HCT116 (cell line): ENCODE results near the gene UBXN2A. TPM values are rescaled to one million over a fixed set of nuclear protein-coding genes. Genes with fewer than 3 reads are reported as not detected.

Source experiments
- ATAC-seq: fragments of 200-7000 bp; cut with Tn5 transposase; 2 replicates; pipeline ENCODE4 v1.9.1; 2020; ENCODE audit warnings: mild to moderate bottlenecking, moderate library complexity
- BruUV-seq: library from RNA; stranded (reverse); fragments of 400-500 nt; replicated peaks from 2 replicates; lab custom pipeline; 2021; lab: Mats Ljungman, UMichigan
- CTCF ChIA-PET: fragments of 300-600 bp; sonication (Branson Sonifier 250); formaldehyde crosslinking; loops from one replicate; lab custom pipeline; 2021; ENCODE audit warnings: antibody characterized with exemption; lab: Charles Lee
- POLR2A ChIA-PET: fragments of 300-600, 350-600 bp; sonication (Branson Sonifier 250); formaldehyde crosslinking; loops from one replicate; lab custom pipeline; 2021; ENCODE audit warnings: antibody characterized with exemption; lab: Charles Lee
- RAD21 ChIA-PET, 2 experiments: fragments of 300-600 bp; sonication (Branson Sonifier 250); formaldehyde crosslinking; loops; one replicate each; lab custom pipeline; 2023; ENCODE audit warnings: low total read pairs in 2 of 2; ENCODE audit not compliant: uncharacterized antibody in 2 of 2, unreplicated experiment in 2 of 2, low non-redundant PET in 1 of 2; lab: Charles Lee
- DNase-seq: peaks from one replicate; pipeline ENCODE4 v3.0.0-alpha.2; 2010; ENCODE audit warnings: low read depth, low spot score
- H2AFZ ChIP-seq: fragments of 200-600 bp; shearing (Covaris generic), sonication (generic); 2 replicates; pipeline ENCODE4 v1.6.1; 2017; ENCODE audit warnings: low read depth, mixed run types, mixed read lengths, antibody characterized with exemption, low read length; ENCODE audit not compliant: poor library complexity, severe bottlenecking
- H3K27ac ChIP-seq: 2 replicates; pipeline ENCODE4 v1.5.1; 2012; ENCODE audit warnings: low read depth, low read length
- H3K27me3 ChIP-seq: fragments of 200-600 bp; sonication (generic); 2 replicates; pipeline ENCODE4 v1.6.1; 2016; ENCODE audit warnings: mixed run types, low read length, mixed read lengths; ENCODE audit not compliant: insufficient read depth
- H3K36me3 ChIP-seq, 2 experiments: fragments of 200-500 bp in 1 of 2; fragments of 200-600 bp in 1 of 2; sonication (Bioruptor generic) in 1 of 2; sonication (generic) in 1 of 2; 2 replicates each; pipeline versions ENCODE4 v1.5.1 to v1.6.1; 2014 to 2016; ENCODE audit warnings: low read length in 2 of 2, inconsistent platforms in 1 of 2, mixed read lengths in 1 of 2, mixed run types in 1 of 2; ENCODE audit not compliant: insufficient read depth in 2 of 2, control insufficient read depth in 1 of 2
- H3K4me1 ChIP-seq, 2 experiments: fragments of 200-600 bp in 1 of 2; sonication (generic) in 1 of 2; 2 replicates each; pipeline versions ENCODE4 v1.5.1 to v1.6.1; 2012 to 2017; ENCODE audit warnings: low read length in 2 of 2, inconsistent platforms in 1 of 2, mild to moderate bottlenecking in 1 of 2, mixed read lengths in 1 of 2, mixed run types in 1 of 2, moderate library complexity in 1 of 2; ENCODE audit not compliant: insufficient read depth in 2 of 2, control insufficient read depth in 1 of 2
- H3K4me2 ChIP-seq: fragments of 200-600 bp; sonication (generic); 2 replicates; pipeline ENCODE4 v1.6.1; 2017; ENCODE audit warnings: mixed run types, low read length, mixed read lengths
- H3K4me3 ChIP-seq, 2 experiments: fragments of 200-600 bp in 1 of 2; sonication (generic) in 1 of 2; replicated peaks in 1 of 2; 2 replicates each; pipeline ENCODE4 v1.5.1; 2011 to 2016; ENCODE audit warnings: low read length in 2 of 2, control low read depth in 1 of 2, low read depth in 1 of 2, mild to moderate bottlenecking in 1 of 2, mixed read lengths in 1 of 2, mixed run types in 1 of 2
- H3K79me2 ChIP-seq: fragments of 200-600 bp; sonication (generic); 2 replicates; pipeline ENCODE4 v1.6.1; 2017; ENCODE audit warnings: mild to moderate bottlenecking, mixed run types, low read length, moderate library complexity, mixed read lengths; ENCODE audit not compliant: insufficient read depth
- H3K9ac ChIP-seq: fragments of 200-600 bp; sonication (generic); 2 replicates; pipeline ENCODE4 v1.6.1; 2016; ENCODE audit warnings: low read length, mixed read lengths
- H3K9me2 ChIP-seq: fragments of 200-600 bp; sonication (generic), shearing (Covaris generic); 2 replicates; pipeline ENCODE4 v1.6.1; 2017; ENCODE audit warnings: mixed run types, mild to moderate bottlenecking, moderate library complexity; ENCODE audit not compliant: insufficient read depth
- H3K9me3 ChIP-seq, 2 experiments: fragments of 200-500 bp in 1 of 2; fragments of 200-600 bp in 1 of 2; sonication (Bioruptor generic) in 1 of 2; sonication (generic) in 1 of 2; 2 replicates each; pipeline ENCODE4 v1.6.1; 2014 to 2017; ENCODE audit warnings: low read length in 2 of 2, mixed read lengths in 2 of 2, inconsistent platforms in 1 of 2, low read depth in 1 of 2, mild to moderate bottlenecking in 1 of 2, mixed run types in 1 of 2, moderate library complexity in 1 of 2; ENCODE audit not compliant: control insufficient read depth in 1 of 2, insufficient read depth in 1 of 2
- H4K20me1 ChIP-seq: fragments of 200-600 bp; sonication (generic), shearing (Covaris generic); 2 replicates; pipeline ENCODE4 v1.6.1; 2017; ENCODE audit warnings: mixed run types, mild to moderate bottlenecking, moderate library complexity; ENCODE audit not compliant: insufficient read depth
- CBX3 ChIP-seq: IDR thresholded peaks from 2 replicates; pipeline ENCODE4 v1.6.1; 2012; ENCODE audit warnings: low read depth
- CEBPB ChIP-seq: IDR thresholded peaks from 2 replicates; pipeline ENCODE4 v1.6.1; 2012; ENCODE audit warnings: low read depth
- EGR1 ChIP-seq: IDR thresholded peaks from 2 replicates; pipeline ENCODE4 v1.6.1; 2012; ENCODE audit warnings: low read depth
- ELF1 ChIP-seq: IDR thresholded peaks from 2 replicates; pipeline ENCODE4 v1.6.1; 2012; ENCODE audit warnings: low read depth, borderline replicate concordance
- EZH2 ChIP-seq: fragments of 200-600 bp; sonication (generic); IDR thresholded peaks from 2 replicates; pipeline ENCODE4 v1.6.1; 2017; ENCODE audit warnings: antibody characterized with exemption, mixed run types
- EZH2phosphoT487 ChIP-seq: fragments of 200-600 bp; IDR thresholded peaks from 2 replicates; pipeline ENCODE4 v1.6.1; 2018; ENCODE audit warnings: antibody characterized with exemption, borderline replicate concordance
- FOSL1 ChIP-seq: IDR thresholded peaks from 2 replicates; pipeline ENCODE4 v1.6.1; 2012; ENCODE audit warnings: low read depth
- MAX ChIP-seq: IDR thresholded peaks from 2 replicates; pipeline ENCODE4 v1.6.1; 2012
- POLR2A ChIP-seq: IDR thresholded peaks from 2 replicates; pipeline ENCODE4 v1.7.0; 2011; ENCODE audit warnings: borderline replicate concordance; ENCODE audit not compliant: insufficient read depth, insufficient read length; ENCODE audit errors: extremely low read depth
- REST ChIP-seq: IDR thresholded peaks from 2 replicates; pipeline ENCODE4 v1.6.1; 2012; ENCODE audit warnings: low read depth
- SP1 ChIP-seq: IDR thresholded peaks from 2 replicates; pipeline ENCODE4 v1.6.1; 2012; ENCODE audit warnings: low read depth
- TCF7L2 ChIP-seq: IDR thresholded peaks from 2 replicates; pipeline ENCODE4 v1.7.0; 2011; ENCODE audit warnings: borderline replicate concordance, inconsistent platforms; ENCODE audit not compliant: insufficient read depth, insufficient read length; ENCODE audit errors: extremely low read depth
- YY1 ChIP-seq: IDR thresholded peaks from 2 replicates; pipeline ENCODE4 v1.6.1; 2011; ENCODE audit warnings: low read length, low read depth, moderate library complexity, mild to moderate bottlenecking; ENCODE audit not compliant: insufficient replicate concordance; ENCODE audit errors: extremely low read depth
- ZBTB33 ChIP-seq: IDR thresholded peaks from 2 replicates; pipeline ENCODE4 v1.6.1; 2011; ENCODE audit warnings: mild to moderate bottlenecking, low read length, moderate library complexity; ENCODE audit not compliant: insufficient replicate concordance; ENCODE audit errors: extremely low read depth
- ZFX ChIP-seq: fragments of 450-650 bp; IDR thresholded peaks from 2 replicates; pipeline ENCODE4 v1.6.1; 2017
- intact Hi-C: fragments of 100-400 bp; cut with micrococcal nuclease; formaldehyde crosslinking; loops from 2 replicates; pipeline ENCODE4 v1.10.0; 2022
- total RNA-seq: library from RNA; stranded (reverse); gene quantifications from one replicate; pipeline ENCODE4 v1.2.1, GENCODE V29; 2021; ENCODE audit not compliant: unreplicated experiment

UBXN2A gene
- total RNA-seq, 1 experiment from 2014 or later: 14.1 TPM

- DNase-seq (no peak), ATAC-seq (no peak)
- Histone ChIP-seq H2AFZ (no peak overlapping the region), H3K79me2 (peaks cover 32% of the 10 kb centered on the region), H3K27me3 (no peaks in the 10 kb centered on the region), H3K4me3 (peak overlapping the region; percentile 86 to 93), H3K9me2 (no peaks in the 10 kb centered on the region), H3K4me1 (peaks cover 13 to 30% of the 10 kb centered on the region in 2 experiments), H4K20me1 (no peaks in the 10 kb centered on the region), H3K9me3 (no peaks in the 10 kb centered on the region), H3K36me3 (no peaks in the 10 kb centered on the region), H3K9ac (peak overlapping the region; percentile 76), H3K4me2 (peak overlapping the region; percentile 90), H3K27ac (no peak overlapping the region)
- intact Hi-C loops: no loop called here
- RAD21 ChIA-PET: no interaction called here
- POLR2A ChIA-PET: interaction anchor here (0.6 kb wide), 1 partner anchor 93 kb away, joined by 4 read pairs; no protein-coding TSS in a partner anchor
- TF ChIP-seq MAX (no peak), FOSL1 (no peak), POLR2A (no peak), EZH2phosphoT487 (no peak), ZBTB33 (no peak), YY1 (no peak), EGR1 (no peak), SP1 (no peak), ELF1 (no peak), CBX3 (no peak), TCF7L2 (no peak), ZFX (no peak), REST (no peak), EZH2 (no peak), CEBPB (no peak)
- no TSS peak for BruUV-seq
- CTCF ChIA-PET: no interaction called here
Measured at GRCh38 chr2:24045511-24046508, 105.5 kb downstream of the UBXN2A start.
